GM12891 (cell line): ENCODE data around the gene TEAD3.

Experiments used
- POLR2A ChIP-seq: IDR thresholded peaks from 2 replicates; pipeline ENCODE4 v1.6.1; 2011; ENCODE audit warnings: low read depth, low read length, control low read depth
- POLR2AphosphoS5 ChIP-seq: IDR thresholded peaks from 2 replicates; pipeline ENCODE4 v1.6.1; 2011; ENCODE audit warnings: low read depth, low read length, control low read depth

DNA sequence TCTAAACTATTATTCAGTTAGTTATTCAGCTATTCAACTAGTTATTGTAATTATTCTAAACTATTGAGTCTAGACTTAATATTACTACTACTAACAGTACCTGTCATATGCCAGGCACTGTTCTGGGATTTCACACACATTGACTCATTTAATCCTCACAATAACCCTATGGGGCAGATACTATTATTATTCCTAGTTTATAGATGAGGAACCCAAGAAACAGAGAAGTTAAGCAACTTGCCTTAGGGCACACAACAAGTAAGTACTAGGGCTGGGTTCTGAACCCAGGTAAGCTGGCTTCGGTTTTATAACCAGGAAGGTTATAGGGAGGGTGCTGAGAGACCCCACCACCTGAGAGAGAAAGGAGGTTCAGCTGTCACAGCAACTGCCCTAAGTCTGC, 7.8 kb downstream of the TEAD3 start:
- TF ChIP-seq POLR2A (no peak), POLR2AphosphoS5 (no peak)
